K562 (cell line): ENCODE measurements around the gene NPAS3. TPM values are rescaled to one million over a fixed set of nuclear protein-coding genes. Genes with fewer than 3 reads are reported as not detected.

Source experiments
- CBX3 ChIP-seq, 2 experiments: IDR thresholded peaks; 1 replicate in 1 of 2; 2 replicates in 1 of 2; pipeline ENCODE4 v1.6.1; 2012; ENCODE audit warnings: inconsistent platforms in 2 of 2, low read length in 2 of 2, borderline replicate concordance in 1 of 2, control low read depth in 1 of 2
- DIDO1 ChIP-seq: fragments of 450-650 bp; IDR thresholded peaks from 2 replicates; pipeline ENCODE4 v1.6.1; 2016; ENCODE audit warnings: low read depth, missing biosample characterization, missing genetic modification characterization
- ESRRA ChIP-seq: fragments of 450-650 bp; IDR thresholded peaks from 2 replicates; pipeline ENCODE4 v1.6.1; 2014; ENCODE audit warnings: low read depth, mild to moderate bottlenecking, moderate library complexity, borderline replicate concordance
- FOXK2 ChIP-seq, 2 experiments: fragments of 450-650 bp; IDR thresholded peaks in 1 of 2; conservative IDR thresholded peaks in 1 of 2; 2 replicates each; pipeline ENCODE4 v1.6.1; 2016; ENCODE audit warnings: low read depth in 2 of 2, mild to moderate bottlenecking in 1 of 2
- GABPA ChIP-seq: fragments of 200-800 bp; sonication (Bioruptor generic); conservative IDR thresholded peaks from 2 replicates; pipeline ENCODE4 v1.6.1; 2016; ENCODE audit warnings: low read depth, missing genetic modification characterization, missing compliant biosample characterization
- HOMEZ ChIP-seq: fragments of 250-450 bp; sonication (Bioruptor Pico); IDR thresholded peaks from 2 replicates; pipeline ENCODE4 v1.4.0; 2020; ENCODE audit warnings: mild to moderate bottlenecking, moderate library complexity
- KAT8 ChIP-seq: fragments of 450-650 bp; IDR thresholded peaks from 2 replicates; pipeline ENCODE4 v1.6.1; 2016; ENCODE audit warnings: low read depth, mild to moderate bottlenecking
- KDM1A ChIP-seq, 2 experiments: fragments of 450-650 bp; IDR thresholded peaks; 2 replicates each; pipeline ENCODE4 v1.6.1; 2016; ENCODE audit warnings: mild to moderate bottlenecking in 2 of 2
- NR4A1 ChIP-seq, 2 experiments: fragments of 250-450 bp in 1 of 2; fragments of 450-650 bp in 1 of 2; sonication (Bioruptor Pico) in 1 of 2; IDR thresholded peaks; 2 replicates each; pipeline versions ENCODE4 v1.4.0 to v1.6.1; 2016 to 2020; ENCODE audit warnings: mild to moderate bottlenecking in 2 of 2, missing compliant biosample characterization in 1 of 2, missing genetic modification characterization in 1 of 2, moderate library complexity in 1 of 2
- PRPF4 ChIP-seq: fragments of 200-400 bp; formaldehyde crosslinking; IDR thresholded peaks from one replicate; pipeline ENCODE4 v1.6.1; 2017; ENCODE audit warnings: low read length, low read depth, mild to moderate bottlenecking; ENCODE audit not compliant: insufficient read depth, poor library complexity, severe bottlenecking
- RBM14 ChIP-seq: fragments of 200-400 bp; formaldehyde crosslinking; IDR thresholded peaks from 2 replicates; pipeline ENCODE4 v1.6.1; 2018; ENCODE audit warnings: low read depth, mild to moderate bottlenecking, low read length, moderate library complexity, borderline replicate concordance; ENCODE audit not compliant: insufficient read depth
- RCOR1 ChIP-seq, 2 experiments: IDR thresholded peaks; 2 replicates each; pipeline ENCODE4 v1.6.1; 2012; ENCODE audit warnings: low read depth in 2 of 2, low read length in 2 of 2, borderline replicate concordance in 1 of 2, improper control_type of control experiment in 1 of 2
- SMARCE1 ChIP-seq: fragments of 450-650 bp; IDR thresholded peaks from 2 replicates; pipeline ENCODE4 v1.7.1; 2016; ENCODE audit warnings: mild to moderate bottlenecking
- ZFX ChIP-seq: sonication (generic); formaldehyde crosslinking; IDR thresholded peaks from 2 replicates; pipeline ENCODE4 v1.8.0; 2022; ENCODE audit warnings: mild to moderate bottlenecking, missing genetic modification reagents, moderate library complexity
- ZKSCAN1 ChIP-seq: fragments of 150-350 bp; IDR thresholded peaks from 2 replicates; pipeline ENCODE4 v1.6.1; 2016; ENCODE audit warnings: low read depth, low read length
- ZNF121 ChIP-seq: sonication (generic); formaldehyde crosslinking; conservative IDR thresholded peaks from 2 replicates; pipeline ENCODE4 v1.8.0; 2022; ENCODE audit warnings: missing genetic modification reagents
- polyA plus RNA-seq, 8 experiments: library from polyadenylated mRNA; depleted of rRNA in 4 of 8; stranded (reverse) in 5 of 8; unstranded in 3 of 8; fragments of >200 nt; fragmentation: Nextera tagmentation in 2 of 8; fragmentation: Illumina TruSeq in 1 of 8; extraction: Ambion mirVana in 2 of 8; extraction: Trizol in 1 of 8; gene quantifications; 2 replicates each; pipeline versions ENCODE4 v1.2.1 to v1.2.3, GENCODE V29; 2011 to 2014; ENCODE audit warnings: inconsistent platforms in 1 of 8, missing spikeins in 1 of 8
- total RNA-seq, 7 experiments: library from RNA; depleted of rRNA in 6 of 7; stranded (reverse); fragments of >200 nt in 6 of 7; fragmentation: Illumina TruSeq in 2 of 7; extraction: Trizol in 2 of 7; gene quantifications; 2 replicates each; pipeline versions ENCODE4 v1.2.1 to v1.2.3, GENCODE V29; 2011 to 2021; ENCODE audit warnings: low replicate concordance in 1 of 7
- TF ChIP-seq, protein P1 (sequence below), 2 experiments: fragments of 450-650 bp; formaldehyde crosslinking in 1 of 2; IDR thresholded peaks; 2 replicates each; pipeline versions ENCODE4 v1.4.0 to v1.6.1; 2014 to 2020; ENCODE audit warnings: mild to moderate bottlenecking in 2 of 2, borderline replicate concordance in 1 of 2, low read depth in 1 of 2

NPAS3 gene
- total and polyA plus RNA-seq, 9 of the 15 experiments (the other 6 are each of a cell fraction or from before 2014, with no cell fraction given): 0.04 TPM; not detected in 8

GRCh38 chr14:33839193-33840076 is 900.8 kb downstream of the NPAS3 start (continued):
- TF ChIP-seq, protein P1, sequence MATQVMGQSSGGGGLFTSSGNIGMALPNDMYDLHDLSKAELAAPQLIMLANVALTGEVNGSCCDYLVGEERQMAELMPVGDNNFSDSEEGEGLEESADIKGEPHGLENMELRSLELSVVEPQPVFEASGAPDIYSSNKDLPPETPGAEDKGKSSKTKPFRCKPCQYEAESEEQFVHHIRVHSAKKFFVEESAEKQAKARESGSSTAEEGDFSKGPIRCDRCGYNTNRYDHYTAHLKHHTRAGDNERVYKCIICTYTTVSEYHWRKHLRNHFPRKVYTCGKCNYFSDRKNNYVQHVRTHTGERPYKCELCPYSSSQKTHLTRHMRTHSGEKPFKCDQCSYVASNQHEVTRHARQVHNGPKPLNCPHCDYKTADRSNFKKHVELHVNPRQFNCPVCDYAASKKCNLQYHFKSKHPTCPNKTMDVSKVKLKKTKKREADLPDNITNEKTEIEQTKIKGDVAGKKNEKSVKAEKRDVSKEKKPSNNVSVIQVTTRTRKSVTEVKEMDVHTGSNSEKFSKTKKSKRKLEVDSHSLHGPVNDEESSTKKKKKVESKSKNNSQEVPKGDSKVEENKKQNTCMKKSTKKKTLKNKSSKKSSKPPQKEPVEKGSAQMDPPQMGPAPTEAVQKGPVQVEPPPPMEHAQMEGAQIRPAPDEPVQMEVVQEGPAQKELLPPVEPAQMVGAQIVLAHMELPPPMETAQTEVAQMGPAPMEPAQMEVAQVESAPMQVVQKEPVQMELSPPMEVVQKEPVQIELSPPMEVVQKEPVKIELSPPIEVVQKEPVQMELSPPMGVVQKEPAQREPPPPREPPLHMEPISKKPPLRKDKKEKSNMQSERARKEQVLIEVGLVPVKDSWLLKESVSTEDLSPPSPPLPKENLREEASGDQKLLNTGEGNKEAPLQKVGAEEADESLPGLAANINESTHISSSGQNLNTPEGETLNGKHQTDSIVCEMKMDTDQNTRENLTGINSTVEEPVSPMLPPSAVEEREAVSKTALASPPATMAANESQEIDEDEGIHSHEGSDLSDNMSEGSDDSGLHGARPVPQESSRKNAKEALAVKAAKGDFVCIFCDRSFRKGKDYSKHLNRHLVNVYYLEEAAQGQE (IDR thresholded peaks at IDR 0.05; ENCODE audit: borderline replicate concordance): peak; percentile 66
- TF ChIP-seq, protein P1 (CRISPR knock-in tag; IDR thresholded peaks at IDR 0.05; ENCODE audit: low read depth): no peak
- no peak for TF ChIP-seq RCOR1 (IDR thresholded peaks at IDR 0.05; ENCODE audit: borderline replicate concordance in 1 of 2, low read depth in 2 of 2, low read length in 2 of 2)
- no peak for TF ChIP-seq FOXK2 (conservative IDR thresholded peaks at IDR 0.05 in 1 of 2, IDR thresholded peaks at IDR 0.05 in 1 of 2; ENCODE audit: low read depth in 2 of 2)
- no peak for TF ChIP-seq RBM14
- TF ChIP-seq ZFX (CRISPR knock-in tag): no peak
- TF ChIP-seq GABPA: no peak
- no peak for TF ChIP-seq CBX3 (IDR thresholded peaks at IDR 0.05; ENCODE audit: borderline replicate concordance in 1 of 2, low read length in 2 of 2)
- no peak for TF ChIP-seq PRPF4
- no peak for TF ChIP-seq NR4A1 (CRISPR knock-in tag; IDR thresholded peaks at IDR 0.05)
- no peak for TF ChIP-seq NR4A1 (tag; IDR thresholded peaks at IDR 0.05)
- no peak for TF ChIP-seq ESRRA
- TF ChIP-seq DIDO1 (tag): no peak
- TF ChIP-seq ZKSCAN1: no peak
- peak in 1 of 2 experiments; percentile 26; a peak in 1 of 4 replicates for TF ChIP-seq KDM1A (IDR thresholded peaks at IDR 0.05)
- TF ChIP-seq HOMEZ (CRISPR knock-in tag): no peak
- TF ChIP-seq ZNF121 (CRISPR knock-in tag): no peak
- no peak for TF ChIP-seq SMARCE1
- no peak for TF ChIP-seq KAT8
